H54 (cell line): ENCODE measurements around the gene SIN3A.
"Not testable (repeated sequence)": the region's sequence is repeated elsewhere in the genome, so short reads cannot be mapped to it uniquely, and the experiment has no call there.

Source experiments
- DNase-seq: peaks from one replicate; pipeline ENCODE4 v3.0.0; 2011; ENCODE audit warnings: low spot score, mixed read lengths; ENCODE audit not compliant: insufficient read length
- FAIRE-seq: peaks from 3 replicates; lab custom pipeline; 2011; peaks lifted over from hg19 to GRCh38; lab: Jason Lieb, UNC
- POLR2A ChIP-seq: IDR thresholded peaks from 2 replicates; pipeline ENCODE4 v1.6.1; 2011; ENCODE audit warnings: low read depth, mild to moderate bottlenecking, low read length

Gene SIN3A

GRCh38 chr15:75436881-75437280 lies 14.6 kb downstream of the SIN3A start:
- DNase-seq = no peak
- no peak for TF ChIP-seq POLR2A
- no peak for FAIRE-seq

GRCh38 chr15:75431682-75432081 lies 19.8 kb downstream of the SIN3A start:
- no peak for FAIRE-seq
- TF ChIP-seq POLR2A = no peak
- DNase-seq = no peak

- TF ChIP-seq POLR2A = no peak
- DNase-seq = no peak
- FAIRE-seq = no peak
Observed at GRCh38 chr15:75431270-75431669, 20.2 kb downstream of the SIN3A start.

- FAIRE-seq (no peak), DNase-seq (no peak)
- no peak for TF ChIP-seq POLR2A
Observed at GRCh38 chr15:75430259-75430658, 21.2 kb downstream of the SIN3A start.

GRCh38 chr15:75428152-75428551 lies 23.3 kb downstream of the SIN3A start:
- TF ChIP-seq POLR2A = no peak
- FAIRE-seq (no peak), DNase-seq (no peak)

- DNase-seq (no peak), FAIRE-seq (no peak)
- no peak for TF ChIP-seq POLR2A
Observed at GRCh38 chr15:75425966-75426500, 25.5 kb downstream of the SIN3A start.

- no peak for TF ChIP-seq POLR2A
- no peak for FAIRE-seq
- DNase-seq = no peak
Observed at GRCh38 chr15:75422554-75422953, 28.9 kb downstream of the SIN3A start.

- DNase-seq = no peak
- no peak for FAIRE-seq
- no peak for TF ChIP-seq POLR2A
Observed at GRCh38 chr15:75420698-75421097, 30.8 kb downstream of the SIN3A start.

GRCh38 chr15:75416584-75416983 lies 34.9 kb downstream of the SIN3A start:
- no peak for TF ChIP-seq POLR2A
- FAIRE-seq (no peak), DNase-seq (no peak)

- no peak for DNase-seq
- TF ChIP-seq POLR2A = no peak
- FAIRE-seq = no peak
Observed at GRCh38 chr15:75410196-75410595, 41.3 kb downstream of the SIN3A start.

GRCh38 chr15:75407083-75407482 lies 44.4 kb downstream of the SIN3A start:
- FAIRE-seq (no peak), DNase-seq (no peak)
- TF ChIP-seq POLR2A = no peak

GRCh38 chr15:75403892-75404291 lies 47.6 kb downstream of the SIN3A start:
- TF ChIP-seq POLR2A = no peak
- FAIRE-seq = no peak
- no peak for DNase-seq

- FAIRE-seq (no peak), DNase-seq (no peak)
- TF ChIP-seq POLR2A = no peak
Observed at GRCh38 chr15:75397494-75397893, 54.0 kb downstream of the SIN3A start.

- no peak for FAIRE-seq
- no peak for TF ChIP-seq POLR2A
- DNase-seq = no peak
Observed at GRCh38 chr15:75389791-75390382, 61.6 kb downstream of the SIN3A start.

- not testable (repeated sequence) for DNase-seq, FAIRE-seq
Observed at GRCh38 chr15:75383986-75384385, 67.5 kb downstream of the SIN3A start.
